HEK293T (cell line): ENCODE results near the gene ANKRD13D.

Experiments
- ARNT ChIP-seq: fragments of 450-650 bp; IDR thresholded peaks from 2 replicates; pipeline ENCODE4 v1.6.1; 2017; ENCODE audit warnings: mild to moderate bottlenecking
- BHLHE40 ChIP-seq: fragments of 450-650 bp; IDR thresholded peaks from 2 replicates; pipeline ENCODE4 v1.6.1; 2016; ENCODE audit warnings: mild to moderate bottlenecking, moderate library complexity, borderline replicate concordance
- CTBP1 ChIP-seq: fragments of 450-650 bp; IDR thresholded peaks from 2 replicates; pipeline ENCODE4 v1.6.1; 2016; ENCODE audit warnings: borderline replicate concordance
- ELF4 ChIP-seq: fragments of 450-650 bp; IDR thresholded peaks from 2 replicates; pipeline ENCODE4 v1.6.1; 2017; ENCODE audit warnings: antibody characterized with exemption
- FOXA1 ChIP-seq: fragments of 450-650 bp; IDR thresholded peaks from 2 replicates; pipeline ENCODE4 v1.6.1; 2016; ENCODE audit warnings: mild to moderate bottlenecking
- FOXK2 ChIP-seq: fragments of 450-650 bp; IDR thresholded peaks from 2 replicates; pipeline ENCODE4 v1.6.1; 2016; ENCODE audit warnings: mild to moderate bottlenecking
- FOXM1 ChIP-seq: fragments of 450-650 bp; IDR thresholded peaks from 2 replicates; pipeline ENCODE4 v1.6.1; 2017; ENCODE audit warnings: mild to moderate bottlenecking, borderline replicate concordance
- HDGF ChIP-seq: fragments of 450-650 bp; IDR thresholded peaks from 2 replicates; pipeline ENCODE4 v1.6.1; 2017; ENCODE audit warnings: antibody characterized with exemption, borderline replicate concordance
- LEF1 ChIP-seq: fragments of 450-650 bp; IDR thresholded peaks from 2 replicates; pipeline ENCODE4 v1.6.1; 2017; ENCODE audit warnings: mild to moderate bottlenecking, borderline replicate concordance
- SP1 ChIP-seq: fragments of 450-650 bp; IDR thresholded peaks from 2 replicates; pipeline ENCODE4 v1.6.1; 2017
- SUZ12 ChIP-seq: fragments of 450-650 bp; IDR thresholded peaks from 2 replicates; pipeline ENCODE4 v1.6.1; 2016; ENCODE audit warnings: mild to moderate bottlenecking
- TARDBP ChIP-seq: fragments of 450-650 bp; IDR thresholded peaks from 2 replicates; pipeline ENCODE4 v1.6.1; 2016
- ZNF384 ChIP-seq: fragments of 450-650 bp; IDR thresholded peaks from 2 replicates; pipeline ENCODE4 v1.6.1; 2016
- TF ChIP-seq, protein P1 (sequence below): fragments of 450-650 bp; IDR thresholded peaks from 2 replicates; pipeline ENCODE4 v1.6.1; 2016

DNA sequence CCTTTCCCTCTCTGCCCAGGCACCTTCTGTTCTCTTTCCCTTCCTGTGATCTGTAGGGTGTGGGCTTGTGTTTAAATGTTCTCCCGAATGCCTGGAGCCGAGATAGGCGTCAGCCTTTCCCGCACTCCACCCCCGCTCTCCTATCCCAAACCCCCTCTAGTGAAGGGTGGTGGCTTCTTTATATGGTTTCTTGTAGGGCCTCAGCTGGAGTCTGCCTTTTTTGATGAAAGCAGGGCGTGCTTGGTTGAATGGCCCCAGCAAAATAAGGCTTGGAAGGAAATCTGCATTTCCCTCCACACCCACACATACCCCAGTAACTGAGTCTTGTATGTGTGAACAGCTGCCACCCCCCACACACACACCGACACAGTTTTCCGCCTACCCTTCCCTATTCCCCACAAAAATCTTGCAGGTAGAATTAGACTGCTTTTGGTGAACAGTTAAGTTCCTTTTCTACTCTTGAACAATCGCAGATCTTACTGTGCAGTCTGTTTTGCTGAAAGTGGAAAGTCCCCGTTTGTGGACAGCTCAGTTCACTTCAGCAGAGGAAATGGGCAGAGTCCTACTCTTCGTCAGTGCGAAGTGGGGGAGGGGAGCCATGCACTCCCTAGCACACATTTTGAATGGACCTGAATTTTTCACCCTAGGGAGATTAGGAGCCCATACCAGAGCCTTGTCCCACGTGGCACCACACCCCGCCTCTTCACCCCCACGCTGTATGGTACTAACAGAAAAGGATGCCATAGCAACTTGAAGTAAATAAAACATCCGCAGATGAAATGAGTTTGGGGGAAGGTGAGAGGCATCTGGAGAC lies 48.3 kb upstream of the ANKRD13D start:
- TF ChIP-seq FOXA1 (no peak), ELF4 (no peak), SUZ12 (no peak), FOXM1 (no peak), BHLHE40 (no peak), FOXK2 (no peak), SP1 (no peak), TARDBP (no peak), CTBP1 (no peak), LEF1 (no peak), HDGF (no peak), ZNF384 (no peak), ARNT (no peak)
- TF ChIP-seq, protein P1, sequence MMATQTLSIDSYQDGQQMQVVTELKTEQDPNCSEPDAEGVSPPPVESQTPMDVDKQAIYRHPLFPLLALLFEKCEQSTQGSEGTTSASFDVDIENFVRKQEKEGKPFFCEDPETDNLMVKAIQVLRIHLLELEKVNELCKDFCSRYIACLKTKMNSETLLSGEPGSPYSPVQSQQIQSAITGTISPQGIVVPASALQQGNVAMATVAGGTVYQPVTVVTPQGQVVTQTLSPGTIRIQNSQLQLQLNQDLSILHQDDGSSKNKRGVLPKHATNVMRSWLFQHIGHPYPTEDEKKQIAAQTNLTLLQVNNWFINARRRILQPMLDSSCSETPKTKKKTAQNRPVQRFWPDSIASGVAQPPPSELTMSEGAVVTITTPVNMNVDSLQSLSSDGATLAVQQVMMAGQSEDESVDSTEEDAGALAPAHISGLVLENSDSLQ = no peak
